Uterus (tissue), 2 donors: ENCODE results near the gene NSRP1.

ENCODE experiments used
- POLR2A ChIP-seq, 2 donors: fragments of 450-650 bp; IDR thresholded peaks; one replicate each; pipeline ENCODE4 v1.6.1; 2016; ENCODE audit warnings: antibody characterized with exemption in 2 of 2, mild to moderate bottlenecking in 1 of 2, moderate library complexity in 1 of 2
- TF ChIP-seq, protein P1 (sequence below), 4 experiments: fragments of 200-600 bp in 2 of 4; fragments of 450-650 bp in 2 of 4; sonication (generic) in 2 of 4; IDR thresholded peaks; one replicate each; pipeline ENCODE4 v1.5.1; 2016 to 2019; ENCODE audit warnings: antibody characterized with exemption in 4 of 4, mild to moderate bottlenecking in 2 of 4, moderate library complexity in 1 of 4

GRCh38 chr17:30137158-30137557 is 20.5 kb downstream of the NSRP1 start:
- TF ChIP-seq, protein P1, sequence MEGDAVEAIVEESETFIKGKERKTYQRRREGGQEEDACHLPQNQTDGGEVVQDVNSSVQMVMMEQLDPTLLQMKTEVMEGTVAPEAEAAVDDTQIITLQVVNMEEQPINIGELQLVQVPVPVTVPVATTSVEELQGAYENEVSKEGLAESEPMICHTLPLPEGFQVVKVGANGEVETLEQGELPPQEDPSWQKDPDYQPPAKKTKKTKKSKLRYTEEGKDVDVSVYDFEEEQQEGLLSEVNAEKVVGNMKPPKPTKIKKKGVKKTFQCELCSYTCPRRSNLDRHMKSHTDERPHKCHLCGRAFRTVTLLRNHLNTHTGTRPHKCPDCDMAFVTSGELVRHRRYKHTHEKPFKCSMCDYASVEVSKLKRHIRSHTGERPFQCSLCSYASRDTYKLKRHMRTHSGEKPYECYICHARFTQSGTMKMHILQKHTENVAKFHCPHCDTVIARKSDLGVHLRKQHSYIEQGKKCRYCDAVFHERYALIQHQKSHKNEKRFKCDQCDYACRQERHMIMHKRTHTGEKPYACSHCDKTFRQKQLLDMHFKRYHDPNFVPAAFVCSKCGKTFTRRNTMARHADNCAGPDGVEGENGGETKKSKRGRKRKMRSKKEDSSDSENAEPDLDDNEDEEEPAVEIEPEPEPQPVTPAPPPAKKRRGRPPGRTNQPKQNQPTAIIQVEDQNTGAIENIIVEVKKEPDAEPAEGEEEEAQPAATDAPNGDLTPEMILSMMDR (IDR thresholded peaks at IDR 0.05): no peak
- no peak for TF ChIP-seq POLR2A (IDR thresholded peaks at IDR 0.05)
